A673 (cell line): ENCODE measurements around the gene TSHR.

Experiments
- EZH2 ChIP-seq: fragments of 200-600 bp; sonication (generic); IDR thresholded peaks from 2 replicates; pipeline ENCODE4 v1.6.1; 2017; ENCODE audit warnings: borderline replicate concordance, low read depth, mild to moderate bottlenecking, mixed read lengths, antibody characterized with exemption, low read length; ENCODE audit not compliant: poor library complexity, severe bottlenecking
- TF ChIP-seq, protein P1 (sequence below): fragments of 300-800, 200-600 bp; sonication (generic); conservative IDR thresholded peaks from 2 replicates; pipeline ENCODE4 v1.5.1; 2017; ENCODE audit warnings: low read depth, mild to moderate bottlenecking, antibody characterized with exemption, low read length, moderate library complexity, mixed read lengths

DNA sequence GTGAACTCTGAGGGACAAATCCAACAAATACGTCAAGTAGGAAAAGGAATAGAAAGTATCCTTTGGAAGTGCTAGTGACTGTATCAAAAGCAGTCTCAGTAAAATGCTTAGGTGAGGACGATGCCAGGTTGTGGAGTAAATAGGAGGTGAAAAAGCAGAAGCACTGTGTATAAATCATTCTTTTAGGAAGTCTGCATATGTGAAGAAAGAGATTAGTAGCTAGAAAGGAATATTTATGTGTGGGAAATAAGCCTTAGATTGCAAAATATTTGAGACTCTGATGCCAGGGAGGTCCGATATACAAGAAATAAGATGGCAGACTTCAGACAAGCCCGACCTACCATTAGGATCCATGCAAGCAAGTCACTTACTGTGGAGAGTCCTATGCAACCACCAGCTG, 21.7 kb upstream of the TSHR start:
- TF ChIP-seq EZH2: no peak
- TF ChIP-seq, protein P1, sequence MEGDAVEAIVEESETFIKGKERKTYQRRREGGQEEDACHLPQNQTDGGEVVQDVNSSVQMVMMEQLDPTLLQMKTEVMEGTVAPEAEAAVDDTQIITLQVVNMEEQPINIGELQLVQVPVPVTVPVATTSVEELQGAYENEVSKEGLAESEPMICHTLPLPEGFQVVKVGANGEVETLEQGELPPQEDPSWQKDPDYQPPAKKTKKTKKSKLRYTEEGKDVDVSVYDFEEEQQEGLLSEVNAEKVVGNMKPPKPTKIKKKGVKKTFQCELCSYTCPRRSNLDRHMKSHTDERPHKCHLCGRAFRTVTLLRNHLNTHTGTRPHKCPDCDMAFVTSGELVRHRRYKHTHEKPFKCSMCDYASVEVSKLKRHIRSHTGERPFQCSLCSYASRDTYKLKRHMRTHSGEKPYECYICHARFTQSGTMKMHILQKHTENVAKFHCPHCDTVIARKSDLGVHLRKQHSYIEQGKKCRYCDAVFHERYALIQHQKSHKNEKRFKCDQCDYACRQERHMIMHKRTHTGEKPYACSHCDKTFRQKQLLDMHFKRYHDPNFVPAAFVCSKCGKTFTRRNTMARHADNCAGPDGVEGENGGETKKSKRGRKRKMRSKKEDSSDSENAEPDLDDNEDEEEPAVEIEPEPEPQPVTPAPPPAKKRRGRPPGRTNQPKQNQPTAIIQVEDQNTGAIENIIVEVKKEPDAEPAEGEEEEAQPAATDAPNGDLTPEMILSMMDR: no peak
